COLO668 (cell line): ENCODE results near the gene KRTDAP.

Experiments used
- DNase-seq: peaks from one replicate; lab custom pipeline; 2025; ENCODE audit not compliant: unreplicated experiment; lab: John Stamatoyannopoulos, UW

The KRTDAP gene

GRCh38 chr19:35513628-35514281 lies 23.5 kb upstream of the KRTDAP start, which contains the start of gene DMKN:
DMKN (minus strand) TSS chr19:35513649; CDS start chr19:35513475, 174 bp downstream.
- DNase-seq, result peak; percentile 23

DNA sequence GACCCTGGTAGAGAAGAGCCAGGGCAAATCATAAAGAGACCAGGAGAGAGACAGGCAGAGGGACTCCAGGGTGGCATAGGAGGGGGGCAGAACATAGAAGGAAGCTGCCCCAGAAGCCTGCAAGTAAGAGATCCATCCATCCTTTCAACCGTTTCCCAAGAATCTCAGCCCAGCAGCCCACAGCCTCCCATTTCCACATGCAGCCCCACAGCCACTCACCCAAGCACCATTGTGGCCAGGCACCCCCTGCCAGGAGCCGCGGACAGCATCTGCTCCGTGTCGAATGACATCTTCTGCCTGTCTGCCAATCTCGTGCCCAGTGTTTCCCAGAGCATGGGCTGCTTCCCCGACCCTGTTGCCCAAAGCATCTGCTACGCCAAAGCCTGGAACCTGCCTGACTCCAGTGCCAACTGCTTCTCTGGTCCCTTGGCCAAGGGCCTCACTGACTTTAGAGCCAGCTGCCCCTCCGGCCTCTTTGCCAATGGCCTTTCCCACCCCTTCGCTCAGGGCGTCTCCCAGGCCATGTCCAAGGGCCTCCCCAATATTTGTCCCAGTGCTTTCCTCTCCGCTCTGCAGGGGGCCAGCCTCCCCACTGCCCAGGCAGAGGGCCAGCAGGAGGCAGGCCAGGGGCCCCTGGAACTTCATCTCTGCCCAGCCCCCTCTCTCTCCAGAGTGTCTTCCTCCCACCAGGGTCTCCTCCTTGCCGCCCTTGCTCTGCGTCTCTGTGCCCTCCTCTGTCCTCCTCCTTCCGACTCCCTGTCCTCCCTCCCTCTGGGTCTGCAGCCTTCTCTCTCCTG lies 22.8 kb upstream of the KRTDAP start:
- DNase-seq, result no peak

- DNase-seq, result no peak
Measured at GRCh38 chr19:35511337-35511736, 21.1 kb upstream of the KRTDAP start.

DNA sequence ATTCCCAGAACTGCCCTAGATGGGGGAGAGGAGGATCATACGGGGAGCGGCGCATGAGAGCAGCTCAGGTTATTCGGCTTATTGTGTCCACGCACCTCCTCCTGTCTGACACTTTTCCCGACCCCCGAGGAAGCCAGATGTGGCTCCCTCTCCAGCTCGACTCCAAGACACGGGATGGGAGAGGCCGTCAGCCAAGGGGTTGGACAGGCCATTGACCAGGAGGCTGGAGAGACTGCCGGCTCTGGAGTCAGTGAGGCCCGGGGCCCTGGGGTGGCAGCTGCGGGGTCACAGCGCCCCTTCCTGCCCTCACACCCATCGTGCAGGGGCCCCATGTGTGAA lies 20.3 kb upstream of the KRTDAP start:
- DNase-seq, result no peak

DNA sequence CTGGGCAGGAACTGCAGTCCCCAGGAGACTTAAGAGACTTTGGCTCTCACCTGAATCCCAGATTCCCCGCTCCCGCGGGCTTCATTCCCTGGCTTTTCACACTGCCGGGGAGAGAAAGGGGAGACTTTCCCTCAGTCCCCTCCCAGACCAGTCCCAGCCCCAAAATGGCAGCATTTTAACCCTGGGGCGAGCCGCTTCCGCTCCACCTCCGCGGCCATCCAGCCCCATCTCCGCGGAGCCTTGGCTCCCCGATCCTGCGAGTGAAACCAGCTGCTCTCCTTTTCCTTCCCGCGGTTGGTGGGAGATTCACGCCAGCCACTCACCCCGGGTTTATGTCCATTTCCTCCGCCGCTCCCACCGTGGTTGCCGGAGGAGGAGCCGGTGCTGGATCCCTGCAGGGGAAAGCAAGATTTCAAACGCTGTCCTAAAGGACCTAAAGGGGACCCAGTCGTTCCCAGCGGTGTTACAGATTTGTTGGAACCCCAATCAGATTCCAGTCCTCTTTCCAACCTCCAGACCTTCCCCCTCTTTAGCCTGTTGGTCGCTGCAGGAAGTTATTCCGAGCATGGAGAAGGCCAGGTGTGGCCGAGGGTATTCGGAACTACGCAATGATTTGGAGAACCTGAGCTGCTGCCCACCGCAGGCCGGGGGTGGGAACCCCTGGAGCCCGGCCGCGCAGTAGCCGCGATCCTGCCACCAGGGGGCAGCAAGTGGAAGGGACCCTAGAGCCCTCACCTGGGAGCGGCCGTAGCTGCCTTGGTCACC lies 19.8 kb upstream of the KRTDAP start:
- DNase-seq, result peak; percentile 89

DNA sequence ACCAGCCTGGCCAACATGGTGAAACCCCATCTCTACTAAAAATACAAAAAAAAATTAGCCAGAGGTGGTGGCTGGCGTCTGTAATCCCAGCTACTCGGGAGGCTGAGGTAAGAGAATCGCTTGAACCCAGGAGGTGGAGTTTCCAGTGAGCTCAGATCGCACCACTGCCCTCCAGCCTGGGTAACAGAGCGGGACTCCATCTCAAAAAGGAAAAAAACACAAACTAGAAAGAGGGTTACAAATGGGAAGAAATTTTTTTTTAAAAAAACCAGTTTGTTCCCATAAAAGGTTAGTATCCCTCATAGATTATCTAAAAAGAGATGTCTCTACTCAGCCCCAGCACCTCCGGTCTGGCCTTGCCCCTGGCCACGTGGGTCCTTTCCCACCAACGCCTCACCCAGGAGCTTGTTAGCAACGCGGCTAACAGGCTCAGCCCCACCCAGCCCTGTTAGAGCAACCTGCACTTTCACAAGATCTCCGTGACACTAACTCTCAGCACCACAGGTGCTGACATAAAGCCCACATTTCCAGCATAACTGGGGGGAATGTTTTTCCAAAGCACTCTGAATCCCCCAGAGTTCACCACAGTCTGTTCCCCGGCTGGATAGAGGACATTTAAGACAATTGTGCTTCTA lies 18.9 kb upstream of the KRTDAP start:
- peak; percentile 68 for DNase-seq

DNA sequence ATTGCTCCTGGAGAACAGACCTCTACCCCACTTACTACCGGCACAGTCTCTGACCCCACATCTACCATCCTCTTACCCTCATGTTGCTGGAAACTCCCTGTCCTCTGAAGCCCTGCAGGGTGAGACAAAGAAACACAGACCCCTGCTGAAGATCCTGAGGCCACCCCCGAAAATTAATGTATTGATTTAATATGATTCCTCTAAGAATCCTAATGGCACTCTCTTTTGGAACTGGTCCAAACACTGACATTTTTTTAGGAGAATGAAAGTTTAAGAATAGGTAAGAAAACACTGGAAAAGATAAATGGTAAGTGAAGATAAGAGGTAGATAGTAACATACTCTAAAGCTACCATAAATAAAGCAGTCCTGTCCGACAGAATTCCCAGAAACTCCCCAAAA lies 17.9 kb upstream of the KRTDAP start:
- no peak for DNase-seq

DNA sequence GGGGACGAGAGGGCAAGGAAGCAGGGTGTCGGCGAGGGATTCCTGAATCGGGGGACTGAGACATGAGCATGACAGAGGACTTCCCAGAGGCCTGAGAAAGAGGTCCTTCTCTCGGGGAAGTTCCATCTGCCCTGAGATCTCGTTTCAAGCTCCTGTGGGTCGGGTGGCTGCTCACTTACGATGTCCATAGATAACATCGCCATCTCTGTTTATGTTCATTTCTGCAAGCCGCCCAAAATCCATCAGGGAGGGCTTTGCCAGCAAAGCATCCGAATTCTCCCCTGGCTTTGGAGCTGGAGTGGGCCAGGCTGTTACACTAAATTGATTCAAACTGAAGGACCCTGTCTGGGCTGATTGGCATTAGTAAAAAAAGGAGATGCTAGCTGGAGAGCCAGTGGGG lies 17.3 kb upstream of the KRTDAP start:
- no peak for DNase-seq

DNA sequence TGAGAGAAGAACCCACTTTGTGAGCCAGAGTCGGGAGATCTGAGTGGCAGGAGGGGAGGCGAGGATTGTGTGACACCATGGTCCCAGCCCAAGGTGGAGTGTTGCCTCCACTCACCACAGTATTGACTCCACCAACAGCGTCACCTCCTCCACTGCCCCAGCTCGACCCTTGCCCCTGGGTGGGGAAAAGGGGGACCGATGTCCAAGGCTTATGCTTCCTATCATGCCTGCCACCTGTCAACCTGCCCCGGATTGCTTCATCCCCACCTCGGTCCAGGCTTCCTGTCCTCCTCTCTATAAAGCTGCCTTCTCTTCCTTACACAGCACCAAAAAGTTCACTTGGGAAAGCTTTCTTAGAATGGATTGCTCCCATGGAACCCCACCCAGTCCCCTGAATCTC lies 15.7 kb upstream of the KRTDAP start:
- DNase-seq, result no peak

GRCh38 chr19:35502751-35503150 lies 12.5 kb upstream of the KRTDAP start:
- DNase-seq, result no peak

DNA sequence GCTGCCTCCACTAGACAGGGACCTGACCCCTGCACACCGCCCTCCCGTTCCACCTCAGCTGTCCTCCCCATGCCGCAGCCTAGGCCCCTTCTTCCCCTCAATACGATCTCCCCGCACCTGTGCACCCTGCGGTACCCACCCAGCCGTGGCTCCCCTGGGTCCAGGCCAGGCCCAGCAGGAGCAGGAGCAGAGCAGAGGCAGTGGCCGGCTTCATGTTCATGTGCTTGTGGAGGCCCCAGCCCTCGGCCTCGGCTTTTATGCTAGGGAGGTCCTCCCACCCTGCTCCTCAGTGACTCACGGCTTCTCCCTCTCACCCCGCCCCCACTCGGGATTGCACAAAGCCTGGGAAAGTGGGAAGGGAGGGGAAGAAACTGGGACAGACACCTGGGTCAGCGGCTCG lies 11.4 kb upstream of the KRTDAP start:
- no peak for DNase-seq

GRCh38 chr19:35500611-35501010 lies 10.3 kb upstream of the KRTDAP start:
- DNase-seq, result no peak

GRCh38 chr19:35498984-35499527 lies 8.8 kb upstream of the KRTDAP start:
- DNase-seq, result no peak

- DNase-seq, result no peak
Measured at GRCh38 chr19:35498220-35498619, 8.0 kb upstream of the KRTDAP start.

- DNase-seq, result no peak
Measured at GRCh38 chr19:35497406-35497805, 7.1 kb upstream of the KRTDAP start.

DNA sequence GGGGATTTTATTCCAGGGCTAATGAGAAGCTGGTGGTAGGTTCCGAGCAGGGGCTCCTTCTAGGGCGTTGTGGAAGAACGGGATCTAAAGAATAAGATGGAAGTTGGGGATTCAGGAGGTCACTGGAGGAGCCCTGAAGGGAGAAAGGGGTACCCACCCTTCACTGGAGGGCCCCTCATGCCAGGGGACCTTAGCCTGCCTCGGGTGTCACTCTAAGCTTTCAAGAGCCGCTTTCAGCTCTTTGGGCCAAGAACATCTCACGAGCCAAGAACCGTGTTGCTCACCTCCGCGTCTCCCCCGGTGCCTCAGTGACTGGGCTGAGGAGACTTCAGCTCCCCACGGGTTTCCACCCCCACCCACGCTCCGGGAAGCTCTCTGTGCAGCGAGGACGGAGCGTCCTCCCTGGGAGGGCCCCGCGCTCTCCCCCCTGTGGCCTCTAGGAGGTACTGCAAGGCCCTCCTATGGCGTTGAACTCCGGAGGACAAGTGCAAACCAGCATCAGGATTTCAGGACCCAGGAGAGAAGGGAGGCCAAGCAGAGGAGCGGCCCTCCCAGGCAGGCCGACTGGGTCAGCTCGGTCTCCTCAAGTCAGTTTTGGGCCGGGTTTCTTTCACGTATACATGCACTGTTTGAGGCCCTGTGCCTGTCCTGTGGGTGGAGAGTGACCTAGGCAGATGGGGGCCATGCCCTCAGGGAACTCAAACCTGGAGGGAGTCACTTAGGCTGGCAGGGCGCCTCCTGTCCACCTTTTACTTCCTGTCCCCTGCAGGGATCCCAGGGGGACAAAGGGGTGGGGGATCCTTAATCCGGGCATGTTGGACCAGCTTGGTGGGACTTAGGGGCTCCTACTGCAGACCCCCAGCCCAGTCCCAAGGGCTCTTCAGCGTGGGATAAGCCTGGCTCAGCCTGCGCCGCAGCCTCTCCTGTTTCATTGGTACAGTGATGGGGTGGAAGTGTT lies 5.1 kb upstream of the KRTDAP start:
- DNase-seq, result peak; percentile 71

DNA sequence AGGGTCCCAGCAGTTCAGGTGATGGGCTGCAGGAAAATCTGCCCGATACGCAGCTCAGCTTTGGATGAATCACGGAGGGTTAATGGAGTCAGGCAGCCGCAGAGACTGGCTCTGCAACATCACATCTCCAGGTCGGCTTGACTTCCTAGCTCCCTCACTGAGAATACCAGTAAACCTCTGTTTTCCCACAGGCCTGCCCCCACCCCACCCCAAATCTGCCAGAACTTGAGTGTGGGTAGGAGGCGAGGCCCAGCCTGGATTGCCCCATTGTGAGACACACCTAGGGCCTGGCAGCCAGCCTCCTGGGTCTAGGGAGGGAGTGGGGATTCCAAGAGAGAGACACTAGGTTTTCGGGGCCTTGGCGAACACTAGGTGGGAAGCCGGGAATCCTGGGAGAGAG lies 3.7 kb upstream of the KRTDAP start:
- DNase-seq, result no peak

DNA sequence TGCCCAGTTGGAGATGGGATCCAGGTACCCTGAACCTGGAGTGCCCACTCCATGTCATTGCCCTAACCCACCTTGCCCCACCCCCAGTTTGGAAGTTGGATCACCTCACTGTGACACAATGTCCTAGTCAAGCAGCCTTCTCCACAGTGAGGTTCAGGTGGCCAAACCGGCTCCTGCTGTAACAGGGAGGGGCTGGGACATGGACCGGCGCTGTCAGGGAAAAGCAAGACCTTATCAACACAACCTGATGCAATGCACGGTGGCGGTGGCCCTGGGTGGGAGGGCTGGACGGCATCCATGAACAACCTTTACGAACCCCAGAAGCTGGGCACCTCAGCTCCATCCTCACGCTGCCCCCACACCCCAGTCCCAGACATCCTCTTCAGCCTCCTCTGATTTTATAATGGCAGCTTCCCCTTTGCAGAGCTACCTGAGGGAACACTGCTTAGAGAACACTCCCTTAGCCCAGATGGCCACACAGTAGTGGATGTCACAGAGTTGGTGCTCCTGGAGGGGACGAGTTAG lies 1.6 kb upstream of the KRTDAP start:
- DNase-seq, result no peak

GRCh38 chr19:35488677-35489076 lies 1.6 kb downstream of the KRTDAP start:
- DNase-seq, result no peak

DNA sequence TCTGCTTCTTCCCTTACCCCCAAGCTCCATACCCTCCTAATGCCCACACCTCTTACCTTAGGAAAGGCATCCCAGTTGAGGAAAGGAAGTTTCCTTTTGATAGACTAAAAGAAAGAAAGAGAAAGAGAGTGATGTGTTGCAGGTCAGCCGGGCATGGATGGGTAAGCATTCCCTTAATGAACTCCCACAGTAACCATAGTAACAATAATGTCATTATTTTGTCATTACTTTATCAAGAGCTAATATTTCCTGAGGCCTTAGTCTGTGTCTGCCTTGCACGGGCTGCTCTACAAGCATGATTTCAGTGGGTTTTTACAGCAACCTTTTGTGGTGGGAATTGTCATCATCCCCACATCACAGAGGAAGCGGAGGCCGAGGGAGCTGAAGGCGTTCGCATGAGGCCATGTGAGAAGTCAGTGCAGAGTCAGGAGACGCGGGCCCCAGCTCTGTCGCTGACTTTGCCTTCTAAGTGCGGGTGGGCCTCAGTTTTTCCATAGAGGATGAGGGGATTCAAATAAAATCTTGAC lies 2.5 kb downstream of the KRTDAP start:
- DNase-seq, result no peak
